Epithelial cell of proximal tubule (primary cell): ENCODE results near the gene RANBP2. TPM values are rescaled to one million over a fixed set of nuclear protein-coding genes. Genes with fewer than 3 reads are reported as not detected.
"Not testable (repeated sequence)": the region's sequence is repeated elsewhere in the genome, so short reads cannot be mapped to it uniquely, and the experiment has no call there.

Experiments
- DNase-seq: peaks from one replicate; pipeline ENCODE4 v3.0.0-alpha.2; 2011; ENCODE audit warnings: low read depth
- H3K4me3 ChIP-seq: 2 replicates; pipeline ENCODE4 v1.5.1; 2011; ENCODE audit warnings: low read depth, mild to moderate bottlenecking, low read length
- CTCF ChIP-seq: conservative IDR thresholded peaks from 2 replicates; pipeline ENCODE4 v1.5.1; 2012; ENCODE audit warnings: low read depth, mild to moderate bottlenecking, low read length
- total RNA-seq: library from RNA; depleted of rRNA; stranded (reverse); fragments of >200 nt; gene quantifications from 2 replicates; pipeline ENCODE4 v1.2.3, GENCODE V29; 2015

Gene RANBP2
- total RNA-seq, 1 donor from 2014 or later = 41.0 TPM

GRCh38 chr2:108701208-108701607 lies 18.1 kb upstream of the RANBP2 start:
- no peak for DNase-seq
- TF ChIP-seq CTCF = no peak
- H3K4me3 ChIP-seq = no peak overlapping the region

GRCh38 chr2:108701806-108702205 lies 17.5 kb upstream of the RANBP2 start:
- no peak overlapping the region for H3K4me3 ChIP-seq
- no peak for DNase-seq
- TF ChIP-seq CTCF = no peak

- no peak for TF ChIP-seq CTCF
- H3K4me3 ChIP-seq = no peak overlapping the region
- DNase-seq = no peak
Measured at GRCh38 chr2:108704871-108705270, 14.4 kb upstream of the RANBP2 start.

- no peak overlapping the region for H3K4me3 ChIP-seq
- no peak for DNase-seq
- no peak for TF ChIP-seq CTCF
Measured at GRCh38 chr2:108707300-108707699, 12.0 kb upstream of the RANBP2 start.

- not testable (repeated sequence) for DNase-seq, H3K4me3 ChIP-seq
Measured at GRCh38 chr2:108716971-108717370, 2.3 kb upstream of the RANBP2 start.

GRCh38 chr2:108726048-108726447 lies 6.8 kb downstream of the RANBP2 start:
- not testable (repeated sequence) for H3K4me3 ChIP-seq

GRCh38 chr2:108734656-108735055 lies 15.4 kb downstream of the RANBP2 start:
- H3K4me3 ChIP-seq, DNase-seq: not testable (repeated sequence)

More at GRCh38 chr2:108726048-108726447, 6.8 kb downstream of the RANBP2 start:
- not testable (repeated sequence) for DNase-seq

GRCh38 chr2:108757973-108758372 lies 38.7 kb downstream of the RANBP2 start:
- not testable (repeated sequence) for DNase-seq, H3K4me3 ChIP-seq

- H3K4me3 ChIP-seq, DNase-seq: not testable (repeated sequence)
Measured at GRCh38 chr2:108762618-108763017, 43.3 kb downstream of the RANBP2 start.

- H3K4me3 ChIP-seq, DNase-seq: not testable (repeated sequence)
Measured at GRCh38 chr2:108766671-108767070, 47.4 kb downstream of the RANBP2 start.

- not testable (repeated sequence) for H3K4me3 ChIP-seq, DNase-seq
Measured at GRCh38 chr2:108767859-108768258, 48.6 kb downstream of the RANBP2 start.
